Upper lobe of left lung (tissue), 6 donors: ENCODE measurements around the gene PVALEF. TPM values are rescaled to one million over a fixed set of nuclear protein-coding genes. Genes with fewer than 3 reads are reported as not detected.
"Not testable (repeated sequence)": the region's sequence is repeated elsewhere in the genome, so short reads cannot be mapped to it uniquely, and the experiment has no call there.

Source experiments
- ATAC-seq, 2 donors: fragments of 200-7000 bp; cut with Tn5 transposase; one replicate each; pipeline ENCODE4 v1.9.1; 2022; ENCODE audit warnings: mild to moderate bottlenecking in 2 of 2, moderate library complexity in 2 of 2; ENCODE audit not compliant: low FRiP score in 2 of 2
- DNase-seq, 2 donors: peaks; one replicate each; pipeline ENCODE4 v3.0.0-alpha.2; 2019 to 2020
- H3K27ac ChIP-seq, 4 donors: fragments of 200-600 bp; sonication (generic); one replicate each; pipeline ENCODE4 v1.5.1; 2016 to 2019
- H3K27me3 ChIP-seq, 4 donors: fragments of 200-600 bp; sonication (generic); one replicate each; pipeline ENCODE4 v1.5.1; 2017 to 2019
- H3K36me3 ChIP-seq, 4 donors: fragments of 200-600 bp; sonication (generic); one replicate each; pipeline ENCODE4 v1.5.1; 2016 to 2019
- H3K4me1 ChIP-seq, 4 donors: fragments of 200-600 bp; sonication (generic); one replicate each; pipeline ENCODE4 v1.5.1; 2018 to 2019
- H3K4me3 ChIP-seq, 4 donors: fragments of 200-600 bp; sonication (generic); one replicate each; pipeline ENCODE4 v1.5.1; 2017 to 2019; ENCODE audit warnings: mild to moderate bottlenecking in 2 of 4, moderate library complexity in 1 of 4
- H3K9me3 ChIP-seq, 4 donors: fragments of 200-600 bp; sonication (generic); one replicate each; pipeline ENCODE4 v1.5.1; 2018 to 2019
- EP300 ChIP-seq, 4 donors: sonication (generic); formaldehyde crosslinking; IDR thresholded peaks; one replicate each; pipeline ENCODE4 v1.5.1; 2017; ENCODE audit warnings: antibody characterized with exemption in 4 of 4, control low read depth in 2 of 4
- POLR2A ChIP-seq, 4 donors: fragments of 450-650 bp; IDR thresholded peaks; one replicate each; pipeline ENCODE4 v1.5.1; 2016 to 2017; ENCODE audit warnings: antibody characterized with exemption in 4 of 4, mild to moderate bottlenecking in 2 of 4
- POLR2AphosphoS5 ChIP-seq, 2 donors: sonication (generic); formaldehyde crosslinking; IDR thresholded peaks; one replicate each; pipeline ENCODE4 v1.5.1; 2017; ENCODE audit warnings: antibody characterized with exemption in 2 of 2
- WGBS, 2 donors: methylation state at CpG; one replicate each; pipeline ENCODE4 v1.1.5; 2017 to 2018; 5-methylcytosine and 5-hydroxymethylcytosine counted together
- total RNA-seq, 6 donors: library from RNA; depleted of rRNA in 4 of 6; stranded (reverse); fragments of >200 nt in 4 of 6; gene quantifications; one replicate each; pipeline versions ENCODE4 v1.1.0 to v1.2.1, GENCODE V29; 2016 to 2021
- TF ChIP-seq, protein P1 (sequence below), 6 experiments: fragments of 450-650 bp in 4 of 6; fragments of 200-600 bp in 2 of 6; sonication (generic) in 2 of 6; IDR thresholded peaks; one replicate each; pipeline ENCODE4 v1.5.1; 2016 to 2019; ENCODE audit warnings: antibody characterized with exemption in 6 of 6
- donor health status: DM: no; HTN: no; CAD: no; lungs with moderate emphysema.
- donor health status: DM: no; HTN: yes; CAD: no; lungs with severe emphysema.

Gene PVALEF
- total RNA-seq, 6 donors from 2014 or later, result not detected

GRCh38 chr17:81143200-81143527 lies 22.1 kb upstream of the PVALEF start:
- peak; percentile 6 to 23 for ATAC-seq

DNA sequence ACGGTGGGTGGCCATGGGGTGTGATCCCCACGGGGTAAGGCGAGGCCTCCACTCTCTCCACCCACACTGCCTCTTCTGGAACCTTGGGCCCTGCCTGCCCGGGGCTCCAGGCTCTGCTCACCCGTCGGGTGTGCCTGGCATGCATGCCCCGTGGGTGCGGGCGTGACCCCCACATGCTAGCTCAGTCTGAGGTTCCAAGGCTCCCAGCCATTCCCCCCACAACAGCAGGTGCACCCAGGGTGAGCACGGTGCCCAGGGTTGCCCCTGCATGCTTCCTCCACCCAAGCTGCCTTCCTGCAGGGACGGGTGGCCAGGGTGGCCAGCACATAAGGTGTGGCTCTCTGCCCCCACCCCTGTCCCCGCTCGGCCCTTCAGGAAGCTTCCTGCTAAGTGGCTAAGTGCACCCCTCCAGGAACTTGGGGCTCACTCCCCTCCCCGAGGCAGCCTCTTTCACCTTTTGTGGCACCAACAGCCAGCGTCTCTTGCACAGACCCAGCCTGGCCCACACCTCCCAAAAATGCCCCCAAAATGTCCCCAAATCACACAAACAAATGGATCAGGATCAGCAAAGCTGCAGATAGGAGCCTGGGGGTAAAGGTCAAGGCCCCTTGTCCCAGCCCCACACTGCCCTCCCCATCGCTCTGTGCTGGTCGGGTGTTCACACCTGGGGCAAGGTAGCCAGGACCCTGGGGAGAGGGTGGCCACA lies 21.4 kb upstream of the PVALEF start:
- DNase-seq (peak in 1 of 2 donors; percentile 67), ATAC-seq (no peak)
- WGBS, 2 donors, result 72 to 81% methylated on average over 7 to 17 of the region's 17 CpGs

More at GRCh38 chr17:81143200-81143527, 22.1 kb upstream of the PVALEF start:
- Histone ChIP-seq H3K36me3 (no peaks in the 10 kb centered on the region), H3K27ac (no peak overlapping the region), H3K4me3 (no peak overlapping the region), H3K27me3 (no peaks in the 10 kb centered on the region), H3K9me3 (no peaks in the 10 kb centered on the region), H3K4me1 (peaks cover 8 to 13% (median 10%) of the 10 kb centered on the region in 4 donors)
- TF ChIP-seq POLR2AphosphoS5 (IDR thresholded peaks at IDR 0.05), result no peak
- TF ChIP-seq, protein P1, sequence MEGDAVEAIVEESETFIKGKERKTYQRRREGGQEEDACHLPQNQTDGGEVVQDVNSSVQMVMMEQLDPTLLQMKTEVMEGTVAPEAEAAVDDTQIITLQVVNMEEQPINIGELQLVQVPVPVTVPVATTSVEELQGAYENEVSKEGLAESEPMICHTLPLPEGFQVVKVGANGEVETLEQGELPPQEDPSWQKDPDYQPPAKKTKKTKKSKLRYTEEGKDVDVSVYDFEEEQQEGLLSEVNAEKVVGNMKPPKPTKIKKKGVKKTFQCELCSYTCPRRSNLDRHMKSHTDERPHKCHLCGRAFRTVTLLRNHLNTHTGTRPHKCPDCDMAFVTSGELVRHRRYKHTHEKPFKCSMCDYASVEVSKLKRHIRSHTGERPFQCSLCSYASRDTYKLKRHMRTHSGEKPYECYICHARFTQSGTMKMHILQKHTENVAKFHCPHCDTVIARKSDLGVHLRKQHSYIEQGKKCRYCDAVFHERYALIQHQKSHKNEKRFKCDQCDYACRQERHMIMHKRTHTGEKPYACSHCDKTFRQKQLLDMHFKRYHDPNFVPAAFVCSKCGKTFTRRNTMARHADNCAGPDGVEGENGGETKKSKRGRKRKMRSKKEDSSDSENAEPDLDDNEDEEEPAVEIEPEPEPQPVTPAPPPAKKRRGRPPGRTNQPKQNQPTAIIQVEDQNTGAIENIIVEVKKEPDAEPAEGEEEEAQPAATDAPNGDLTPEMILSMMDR (IDR thresholded peaks at IDR 0.05), result no peak
- no peak for TF ChIP-seq POLR2A (IDR thresholded peaks at IDR 0.05)
- TF ChIP-seq EP300 (IDR thresholded peaks at IDR 0.05), result no peak
- 71% methylated on average over 6 of the region's 11 CpGs; no CpG with 5 or more reads in 1 of the 2 donors for WGBS, 2 donors
- peak in 1 of 2 donors; percentile 57 for DNase-seq

GRCh38 chr17:81144423-81144781 lies 20.9 kb upstream of the PVALEF start:
- Histone ChIP-seq H3K36me3 (no peaks in the 10 kb centered on the region), H3K27ac (no peak overlapping the region), H3K4me1 (peaks cover 8 to 16% (median 10%) of the 10 kb centered on the region in 4 donors), H3K4me3 (no peak overlapping the region), H3K27me3 (no peaks in the 10 kb centered on the region), H3K9me3 (no peaks in the 10 kb centered on the region)
- ATAC-seq, result no peak
- 90 to 91% methylated on average over 12 to 14 of the region's 14 CpGs for WGBS, 2 donors
- no peak for TF ChIP-seq EP300 (IDR thresholded peaks at IDR 0.05)
- TF ChIP-seq POLR2AphosphoS5 (IDR thresholded peaks at IDR 0.05), result no peak
- TF ChIP-seq, protein P1 (IDR thresholded peaks at IDR 0.05), result no peak
- no peak for TF ChIP-seq POLR2A (IDR thresholded peaks at IDR 0.05)
- peak in 1 of 2 donors; percentile 54 for DNase-seq

More for the DNA sequence above, 21.4 kb upstream of the PVALEF start:
- Histone ChIP-seq H3K27me3 (no peaks in the 10 kb centered on the region), H3K4me1 (peaks cover 8 to 13% (median 10%) of the 10 kb centered on the region in 4 donors), H3K36me3 (no peaks in the 10 kb centered on the region), H3K4me3 (no peak overlapping the region), H3K27ac (no peak overlapping the region), H3K9me3 (no peaks in the 10 kb centered on the region)
- no peak for TF ChIP-seq POLR2AphosphoS5 (IDR thresholded peaks at IDR 0.05)
- TF ChIP-seq POLR2A (IDR thresholded peaks at IDR 0.05), result no peak
- TF ChIP-seq, protein P1 (IDR thresholded peaks at IDR 0.05), result no peak
- no peak for TF ChIP-seq EP300 (IDR thresholded peaks at IDR 0.05)

DNA sequence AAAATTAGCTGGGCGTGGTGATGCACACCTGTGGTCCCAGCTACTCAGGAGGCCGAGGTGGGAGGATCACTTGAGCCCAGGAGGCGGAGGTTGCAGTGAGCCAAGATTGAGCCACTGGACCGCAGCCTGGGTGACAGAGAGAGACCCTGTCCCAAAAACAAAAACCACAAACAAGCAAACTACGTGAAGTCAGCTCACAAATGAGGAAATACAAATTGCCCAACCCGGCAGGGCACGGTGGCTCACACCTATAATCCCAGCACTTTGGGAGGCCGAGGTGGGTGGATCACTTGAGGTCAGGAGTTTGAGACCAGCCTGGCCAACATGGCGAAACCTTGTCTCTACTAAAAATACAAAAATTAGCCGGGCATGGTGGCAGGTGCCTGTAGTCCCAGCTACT lies 19.1 kb upstream of the PVALEF start:
- 78 to 81% methylated on average over 10 of the region's 10 CpGs for WGBS, 2 donors
- H3K36me3 ChIP-seq, H3K4me3 ChIP-seq, H3K9me3 ChIP-seq, DNase-seq, H3K27me3 ChIP-seq, H3K27ac ChIP-seq, ATAC-seq: not testable (repeated sequence)
- peaks cover 14 to 28% (median 23%) of the 10 kb centered on the region in 4 donors for H3K4me1 ChIP-seq

DNA sequence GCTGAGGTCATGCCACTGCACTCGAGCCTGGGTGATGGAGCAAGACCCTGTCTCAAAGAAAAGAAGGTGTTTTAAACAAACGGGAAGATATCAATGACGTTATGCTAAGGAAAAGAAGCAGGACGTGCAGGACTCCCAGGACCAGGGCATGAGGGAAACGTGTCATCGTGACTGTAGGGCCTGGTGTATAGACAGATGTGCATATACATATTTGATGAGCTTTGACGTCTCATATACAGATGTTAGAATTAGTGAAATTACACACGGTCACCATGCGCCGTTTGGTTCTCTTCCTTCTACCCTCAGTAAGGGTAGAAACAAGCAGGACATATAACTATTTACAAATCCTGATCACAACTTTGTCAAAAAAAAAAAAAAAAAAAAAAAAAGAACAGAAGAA lies 17.6 kb upstream of the PVALEF start:
- TF ChIP-seq, protein P1 (IDR thresholded peaks at IDR 0.05), result no peak
- TF ChIP-seq POLR2AphosphoS5 (IDR thresholded peaks at IDR 0.05) (no peak), POLR2A (IDR thresholded peaks at IDR 0.05) (no peak), EP300 (IDR thresholded peaks at IDR 0.05) (no peak)
- no peak for DNase-seq

More for the DNA sequence above, 17.6 kb upstream of the PVALEF start:
- no peak for ATAC-seq
- Histone ChIP-seq H3K4me3 (no peak overlapping the region), H3K27ac (no peak overlapping the region), H3K9me3 (no peaks in the 10 kb centered on the region), H3K36me3 (no peaks in the 10 kb centered on the region), H3K27me3 (no peaks in the 10 kb centered on the region), H3K4me1 (peaks cover 13 to 21% (median 20%) of the 10 kb centered on the region in 4 donors)
- WGBS, 2 donors, result 83 to 84% methylated on average over 10 of the region's 10 CpGs
